Measurements from ENCODE around the gene SETDB2.

Gene SETDB2

DNA sequence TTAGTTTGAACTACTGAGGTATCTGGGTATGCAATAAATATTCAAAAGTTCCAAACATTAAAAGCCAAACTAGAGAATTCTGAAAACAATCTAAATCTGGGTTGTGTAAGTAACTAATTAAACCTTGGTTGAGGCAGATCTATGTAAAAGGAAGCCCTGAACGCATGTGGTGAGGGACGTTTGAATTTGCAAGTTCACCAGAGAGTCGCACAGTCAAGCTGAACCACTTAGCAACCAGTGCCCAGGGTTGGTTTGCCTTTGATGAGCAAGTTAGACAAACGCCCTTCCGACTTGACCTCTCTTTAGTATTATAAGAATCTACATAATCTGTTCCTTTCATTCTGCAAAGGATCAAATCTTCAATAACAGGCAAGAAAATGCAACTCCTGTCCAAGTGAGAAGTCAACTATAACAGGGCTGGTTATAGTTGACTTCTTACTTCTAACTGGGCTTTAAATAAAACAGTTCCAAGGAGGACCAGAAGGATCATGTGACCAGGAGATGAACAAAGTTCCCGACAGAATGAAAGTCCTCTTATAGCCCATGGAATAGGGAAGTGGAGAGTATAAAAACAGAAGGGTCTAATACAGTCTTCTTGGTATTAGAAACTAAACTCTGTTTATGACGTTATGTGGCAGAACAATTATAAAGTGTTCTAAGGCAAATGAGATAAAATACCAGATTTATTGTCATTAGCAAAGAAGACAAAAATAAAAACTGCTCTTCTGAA, 92.2 kb downstream of the SETDB2 start:
- DNase-seq = no peak

DNA sequence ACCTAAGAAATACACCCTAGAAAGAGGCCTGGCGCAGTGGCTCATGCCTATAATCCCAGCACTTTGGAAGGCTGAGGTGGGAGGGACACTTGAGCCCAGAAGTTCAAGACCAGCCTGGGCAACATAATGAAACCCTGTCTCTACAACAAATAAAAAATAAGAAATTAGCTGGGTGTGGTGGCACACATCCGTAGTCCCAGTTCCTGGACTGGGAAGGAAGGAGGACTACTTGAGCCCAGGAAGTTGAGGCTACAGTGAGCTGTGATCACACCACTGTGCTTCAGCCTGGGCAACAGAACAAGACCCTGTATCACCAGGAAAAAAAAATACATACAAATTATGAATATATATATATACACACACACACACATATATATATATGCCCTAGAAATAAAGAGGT, 94.3 kb downstream of the SETDB2 start:
- no peak for DNase-seq

DNA sequence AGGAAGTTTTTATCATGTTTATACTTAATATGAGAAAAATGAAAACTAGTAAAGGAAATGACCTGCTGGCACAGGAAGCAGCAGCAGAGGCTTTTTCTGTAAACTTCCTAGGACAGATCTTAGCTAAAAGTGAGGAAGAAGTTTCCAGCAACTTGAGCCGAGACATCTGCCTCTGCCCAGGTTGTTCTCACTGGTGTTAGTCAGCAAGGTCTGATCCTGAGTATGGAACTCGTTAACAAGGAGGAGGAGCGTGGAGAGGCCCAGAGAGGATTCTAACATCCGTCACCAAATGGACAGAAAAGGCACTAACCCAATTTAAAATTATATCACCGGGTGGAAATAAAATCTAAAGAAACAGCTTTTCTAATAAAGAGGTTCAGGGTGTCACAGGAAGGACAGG, 95.2 kb downstream of the SETDB2 start:
- no peak for DNase-seq

DNA sequence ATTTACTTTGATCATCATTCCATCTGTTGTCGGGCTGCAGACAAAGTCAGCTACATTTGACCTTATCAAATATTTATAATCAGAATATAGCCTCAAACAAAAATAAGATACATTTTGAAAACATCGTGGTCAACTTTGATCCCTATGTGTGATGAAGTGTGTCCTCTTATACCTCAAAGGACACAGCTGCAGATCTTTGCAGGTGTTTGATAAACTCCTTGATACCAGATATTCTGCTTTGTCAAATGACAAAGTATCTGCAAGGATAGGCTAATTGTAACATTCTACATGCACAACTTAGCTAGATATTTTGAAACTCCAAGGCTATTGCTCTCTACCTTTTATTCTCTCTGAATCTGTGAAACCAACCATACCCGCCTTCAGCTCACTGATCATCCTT, 95.7 kb downstream of the SETDB2 start:
- DNase-seq = no peak

DNA sequence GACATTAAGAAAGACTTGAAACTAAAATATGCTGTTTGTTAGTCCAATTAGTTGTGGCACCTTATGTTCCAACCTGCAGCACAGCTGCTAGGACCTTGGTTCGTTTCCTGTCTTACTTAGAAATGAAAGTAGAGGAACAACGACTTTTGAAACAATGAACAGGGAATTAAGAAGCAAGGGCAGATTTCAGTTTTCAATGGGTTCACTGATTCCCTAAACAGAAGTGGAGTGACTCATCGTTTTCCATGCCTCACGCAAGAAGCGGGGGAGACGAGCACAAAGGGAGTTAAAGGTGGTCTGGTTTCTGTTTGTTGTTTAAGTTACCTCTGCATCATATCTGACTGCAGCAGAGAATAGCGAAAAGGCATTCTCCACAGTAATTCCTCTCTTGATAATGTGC, 96.5 kb downstream of the SETDB2 start:
- no peak for DNase-seq

DNA sequence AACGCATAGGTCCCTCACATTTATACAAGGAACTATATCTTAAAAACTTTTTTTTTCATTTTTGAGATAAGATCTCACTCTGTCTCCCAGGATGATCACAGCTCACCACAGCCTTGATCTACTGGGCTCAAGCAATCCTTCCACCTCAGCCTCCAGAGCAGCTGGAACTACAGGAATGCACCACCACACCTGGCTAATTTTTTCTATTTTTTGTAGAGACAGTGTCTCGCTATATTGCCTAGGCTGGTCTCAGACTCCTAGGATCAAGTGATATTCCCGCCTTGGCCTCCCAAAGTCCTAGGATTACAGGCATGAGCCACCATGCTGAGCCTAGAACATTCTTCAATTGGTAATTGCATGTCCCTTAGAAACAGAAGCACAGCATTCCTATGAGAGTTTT, 99.6 kb downstream of the SETDB2 start:
- DNase-seq = no peak

All from KG1 (cell line).